Uterus (tissue), 2 donors: ENCODE measurements around the gene FAAP20.

Experiments
- CTCF ChIP-seq, 4 experiments: fragments of 200-600 bp in 2 of 4; fragments of 450-650 bp in 2 of 4; sonication (generic) in 2 of 4; IDR thresholded peaks; one replicate each; pipeline ENCODE4 v1.5.1; 2016 to 2019; ENCODE audit warnings: antibody characterized with exemption in 4 of 4, mild to moderate bottlenecking in 2 of 4, moderate library complexity in 1 of 4
- POLR2A ChIP-seq, 2 donors: fragments of 450-650 bp; IDR thresholded peaks; one replicate each; pipeline ENCODE4 v1.6.1; 2016; ENCODE audit warnings: antibody characterized with exemption in 2 of 2, mild to moderate bottlenecking in 1 of 2, moderate library complexity in 1 of 2

GRCh38 chr1:2157856-2158255, 36.7 kb downstream of the FAAP20 start:
- TF ChIP-seq CTCF (IDR thresholded peaks at IDR 0.05) = no peak
- no peak for TF ChIP-seq POLR2A (IDR thresholded peaks at IDR 0.05)
